GM23338 (cell line): ENCODE data around the gene CTSK.

Experiments
- CTCF ChIP-seq, 2 experiments: fragments of 200-600 bp in 1 of 2; sonication (generic) in 1 of 2; conservative IDR thresholded peaks; 2 replicates each; pipeline versions ENCODE4 v1.5.1 to v1.6.1; 2016 to 2017; ENCODE audit warnings: antibody characterized with exemption in 2 of 2, low read depth in 2 of 2, mild to moderate bottlenecking in 2 of 2, moderate library complexity in 1 of 2
- EZH2 ChIP-seq: fragments of 200-600 bp; sonication (generic); IDR thresholded peaks from one replicate; pipeline ENCODE4 v1.8.0; 2017; ENCODE audit warnings: antibody characterized with exemption, mild to moderate bottlenecking, low read depth; ENCODE audit not compliant: unreplicated experiment
- EZH2phosphoT487 ChIP-seq: fragments of 200-600 bp; sonication (generic); IDR thresholded peaks from one replicate; pipeline ENCODE4 v1.8.1; 2018; ENCODE audit warnings: antibody characterized with exemption; ENCODE audit not compliant: unreplicated experiment
- JUNB ChIP-seq: IDR thresholded peaks from one replicate; pipeline ENCODE4 v1.6.1; 2016; ENCODE audit warnings: antibody characterized with exemption; ENCODE audit not compliant: unreplicated experiment
- POLR2AphosphoS5 ChIP-seq: IDR thresholded peaks from 2 replicates; pipeline ENCODE4 v1.6.1; 2016; ENCODE audit warnings: antibody characterized with exemption, low read depth
- REST ChIP-seq: IDR thresholded peaks from one replicate; pipeline ENCODE4 v1.6.1; 2018; ENCODE audit warnings: antibody characterized with exemption; ENCODE audit not compliant: unreplicated experiment

GRCh38 chr1:150772326-150772725 lies 35.7 kb downstream of the CTSK start:
- TF ChIP-seq POLR2AphosphoS5: no peak
- TF ChIP-seq EZH2: no peak
- no peak for TF ChIP-seq CTCF (conservative IDR thresholded peaks at IDR 0.05; ENCODE audit: low read depth in 2 of 2)
- no peak for TF ChIP-seq EZH2phosphoT487
- no peak for TF ChIP-seq JUNB
- TF ChIP-seq REST: no peak
